GM12873 (cell line): ENCODE measurements around the gene OOEP.

Experiments
- CTCF ChIP-seq: IDR thresholded peaks from 2 replicates; pipeline ENCODE4 v1.5.1; 2012; ENCODE audit warnings: low read depth, mild to moderate bottlenecking, moderate library complexity, low read length, control low read depth; ENCODE audit not compliant: insufficient read depth; ENCODE audit errors: missing control alignments

The OOEP gene

GRCh38 chr6:73375216-73375615 is 5.5 kb upstream of the OOEP start:
- no peak for TF ChIP-seq CTCF

DNA sequence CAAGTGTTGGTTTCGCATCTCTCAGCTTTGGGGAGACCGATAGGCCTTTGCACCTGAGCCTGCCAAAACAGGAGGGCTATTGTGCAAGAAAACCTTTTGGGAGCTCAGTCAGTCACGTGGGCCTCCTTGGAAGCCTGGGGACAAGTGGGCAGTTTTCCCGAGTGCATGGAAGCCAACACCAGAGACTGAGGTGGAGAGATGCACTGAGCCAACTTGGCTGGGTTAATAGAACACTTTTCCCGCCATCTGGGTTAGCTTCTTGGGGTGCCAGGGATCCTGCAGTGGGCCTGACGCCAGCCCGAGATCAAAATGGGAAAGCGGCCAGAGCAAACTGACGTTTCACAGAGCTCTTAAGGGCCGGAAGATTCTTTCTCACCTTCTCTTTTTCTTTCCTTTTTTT is 2.8 kb upstream of the OOEP start:
- no peak for TF ChIP-seq CTCF

GRCh38 chr6:73371984-73372383 is 2.3 kb upstream of the OOEP start:
- TF ChIP-seq CTCF = no peak

GRCh38 chr6:73369157-73369556 is 540 bp downstream of the OOEP start:
- TF ChIP-seq CTCF = no peak

DNA sequence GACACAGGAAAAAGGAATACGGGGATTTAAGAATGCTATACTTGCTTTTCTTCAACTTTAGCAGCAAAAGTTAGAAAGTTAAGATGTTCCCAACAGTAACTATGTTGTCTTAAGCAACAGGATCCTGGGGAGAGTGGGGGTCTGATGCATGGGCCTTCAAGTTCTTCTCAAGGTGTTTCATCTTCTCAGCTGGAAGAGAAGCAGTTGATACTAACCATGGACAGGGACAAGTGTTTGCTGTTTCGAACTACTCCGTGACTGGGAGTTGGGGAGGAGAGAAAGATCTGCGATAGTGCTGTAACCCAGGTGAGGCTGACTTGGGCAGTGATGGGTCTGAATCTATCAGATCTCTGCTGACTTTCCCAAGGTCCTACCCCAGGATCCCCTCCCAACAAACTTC is 1.0 kb downstream of the OOEP start:
- no peak for TF ChIP-seq CTCF

DNA sequence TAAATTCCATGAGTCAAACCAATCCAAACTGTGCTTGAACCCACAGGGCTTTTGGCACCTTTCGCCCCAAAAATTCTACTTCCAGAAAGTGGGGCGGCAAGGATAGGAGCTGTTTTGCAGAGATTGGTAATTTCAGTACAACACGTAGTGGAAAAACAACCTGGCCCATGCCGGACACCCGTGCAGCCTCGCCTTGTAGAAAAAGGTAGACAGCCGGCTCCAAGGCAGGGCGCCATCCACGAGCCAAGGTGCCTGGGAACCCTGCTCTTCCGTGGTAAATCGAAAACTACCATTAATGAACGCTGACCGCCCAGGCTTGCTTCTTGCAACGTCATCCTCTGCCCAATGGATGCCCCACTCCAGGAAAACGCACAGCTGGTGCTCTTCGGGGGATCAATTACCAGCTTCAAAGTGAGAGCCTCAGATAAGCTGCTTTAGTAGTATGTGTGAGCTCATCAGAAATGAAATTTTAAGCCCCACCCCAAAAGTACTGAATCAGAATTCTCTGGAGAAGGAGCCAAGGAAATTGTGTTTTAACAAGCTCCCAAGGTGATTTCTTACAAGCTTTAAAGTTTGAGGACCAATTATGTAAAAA is 1.8 kb downstream of the OOEP start:
- no peak for TF ChIP-seq CTCF

- TF ChIP-seq CTCF = no peak
Observed at GRCh38 chr6:73364549-73364948, 5.1 kb downstream of the OOEP start.
